ENCODE data around the gene PPP1R16B.
"Not testable (repeated sequence)": the region's sequence is repeated elsewhere in the genome, so short reads cannot be mapped to it uniquely, and the experiment has no call there.

The PPP1R16B gene

GRCh38 chr20:38810926-38811630 is 5.6 kb downstream of the PPP1R16B start:
- DNase-seq (ENCODE audit: extremely low spot score) = no peak
- CTCF ChIA-PET = no interaction called here
- POLR2A ChIA-PET = no interaction called here
- no peak for TF ChIP-seq ZNF384 (IDR thresholded peaks at IDR 0.05)
- TF ChIP-seq BHLHE40 (IDR thresholded peaks at IDR 0.05; ENCODE audit: borderline replicate concordance) = no peak
- TF ChIP-seq LEF1 (IDR thresholded peaks at IDR 0.05; ENCODE audit: borderline replicate concordance) = no peak
- no peak for TF ChIP-seq TARDBP (IDR thresholded peaks at IDR 0.05)
- no peak for TF ChIP-seq CTBP1 (IDR thresholded peaks at IDR 0.05; ENCODE audit: borderline replicate concordance)
- no peak for TF ChIP-seq FOXA1 (IDR thresholded peaks at IDR 0.05)
- no peak for TF ChIP-seq ELF4 (IDR thresholded peaks at IDR 0.05)

GRCh38 chr20:38811769-38812168 is 6.3 kb downstream of the PPP1R16B start:
- TF ChIP-seq SUZ12 (IDR thresholded peaks at IDR 0.05) = no peak
- no peak for TF ChIP-seq NFRKB (IDR thresholded peaks at IDR 0.05)
- TF ChIP-seq FOXK2 (IDR thresholded peaks at IDR 0.05) = no peak
- no peak for TF ChIP-seq FOXA1 (IDR thresholded peaks at IDR 0.05)
- no peak for TF ChIP-seq LEF1 (IDR thresholded peaks at IDR 0.05; ENCODE audit: borderline replicate concordance)
- TF ChIP-seq CTBP1 (IDR thresholded peaks at IDR 0.05; ENCODE audit: borderline replicate concordance) = no peak
- TF ChIP-seq SP1 (IDR thresholded peaks at IDR 0.05) = no peak
- TF ChIP-seq PKNOX1 (IDR thresholded peaks at IDR 0.05) = no peak
- TF ChIP-seq TARDBP (IDR thresholded peaks at IDR 0.05) = no peak
- TF ChIP-seq HDGF (IDR thresholded peaks at IDR 0.05; ENCODE audit: borderline replicate concordance) = no peak
- TF ChIP-seq L3MBTL2 (conservative IDR thresholded peaks at IDR 0.05) = no peak
- no peak for TF ChIP-seq ELF4 (IDR thresholded peaks at IDR 0.05)
- no peak for TF ChIP-seq ZNF384 (IDR thresholded peaks at IDR 0.05)
- no peak for TF ChIP-seq BHLHE40 (IDR thresholded peaks at IDR 0.05; ENCODE audit: borderline replicate concordance)
- no peak for TF ChIP-seq ARNT (IDR thresholded peaks at IDR 0.05)
- no peak for TF ChIP-seq FOXM1 (IDR thresholded peaks at IDR 0.05; ENCODE audit: borderline replicate concordance)
- DNase-seq (ENCODE audit: extremely low spot score) = no peak
- ChIA-PET CTCF (no interaction called here), POLR2A (no interaction called here)

GRCh38 chr20:38812182-38812581 is 6.7 kb downstream of the PPP1R16B start:
- DNase-seq (ENCODE audit: extremely low spot score) = no peak
- CTCF ChIA-PET = no interaction called here
- POLR2A ChIA-PET = no interaction called here
- TF ChIP-seq ELF4 (IDR thresholded peaks at IDR 0.05) (no peak), BHLHE40 (IDR thresholded peaks at IDR 0.05; ENCODE audit: borderline replicate concordance) (no peak), NFRKB (IDR thresholded peaks at IDR 0.05) (no peak), TARDBP (IDR thresholded peaks at IDR 0.05) (no peak), SP1 (IDR thresholded peaks at IDR 0.05) (no peak), HDGF (IDR thresholded peaks at IDR 0.05; ENCODE audit: borderline replicate concordance) (no peak), ZNF384 (IDR thresholded peaks at IDR 0.05) (no peak), L3MBTL2 (conservative IDR thresholded peaks at IDR 0.05) (no peak), FOXA1 (IDR thresholded peaks at IDR 0.05) (no peak), FOXK2 (IDR thresholded peaks at IDR 0.05) (no peak), SUZ12 (IDR thresholded peaks at IDR 0.05) (no peak), LEF1 (IDR thresholded peaks at IDR 0.05; ENCODE audit: borderline replicate concordance) (no peak), PKNOX1 (IDR thresholded peaks at IDR 0.05) (no peak), ARNT (IDR thresholded peaks at IDR 0.05) (no peak), FOXM1 (IDR thresholded peaks at IDR 0.05; ENCODE audit: borderline replicate concordance) (no peak), CTBP1 (IDR thresholded peaks at IDR 0.05; ENCODE audit: borderline replicate concordance) (no peak)

GRCh38 chr20:38812709-38813573 is 7.4 kb downstream of the PPP1R16B start:
- ChIA-PET CTCF (no interaction called here), POLR2A (no interaction called here)
- DNase-seq (ENCODE audit: extremely low spot score) = no peak
- TF ChIP-seq SUZ12 (IDR thresholded peaks at IDR 0.05) (no peak), FOXK2 (IDR thresholded peaks at IDR 0.05) (no peak), HDGF (IDR thresholded peaks at IDR 0.05; ENCODE audit: borderline replicate concordance) (no peak)

GRCh38 chr20:38813574-38813962 is 8.1 kb downstream of the PPP1R16B start:
- CTCF ChIA-PET; POLR2A ChIA-PET; DNase-seq (ENCODE audit: extremely low spot score): not testable (repeated sequence)

GRCh38 chr20:38815446-38815845 is 9.9 kb downstream of the PPP1R16B start:
- TF ChIP-seq FOXK2 (IDR thresholded peaks at IDR 0.05) = no peak
- TF ChIP-seq ZNF384 (IDR thresholded peaks at IDR 0.05) = no peak
- no peak for TF ChIP-seq L3MBTL2 (conservative IDR thresholded peaks at IDR 0.05)
- TF ChIP-seq ELF4 (IDR thresholded peaks at IDR 0.05) = no peak
- no peak for TF ChIP-seq FOXA1 (IDR thresholded peaks at IDR 0.05)
- no peak for TF ChIP-seq NFRKB (IDR thresholded peaks at IDR 0.05)
- CTCF ChIA-PET = no interaction called here
- POLR2A ChIA-PET = interaction anchor here (1.4 kb wide), 1 partner anchor 9 kb away, joined by 3 read pairs; no protein-coding TSS in a partner anchor
- DNase-seq (ENCODE audit: extremely low spot score) = no peak
